Natural killer cell (primary cell): ENCODE measurements around the gene PPEF1. TPM values are rescaled to one million over a fixed set of nuclear protein-coding genes. Genes with fewer than 3 reads are reported as not detected.

Experiments used
- ATAC-seq, 3 donors: fragments of 150-1000 bp in 2 of 3; fragments of 200-7000 bp in 1 of 3; cut with Tn5 transposase; 1 replicate in 1 of 3; 2 replicates in 2 of 3; pipeline ENCODE4 v1.10.0; 2021; ENCODE audit warnings: mild to moderate bottlenecking in 2 of 3, moderate library complexity in 2 of 3
- DNase-seq, 2 donors: peaks; one replicate each; pipeline versions ENCODE4 v3.0.0 to v3.0.0-alpha.2; 2013 to 2021; ENCODE audit warnings: mixed read lengths in 1 of 2
- H3K27ac ChIP-seq: one replicate; pipeline ENCODE4 v1.5.1; 2013; ENCODE audit warnings: mild to moderate bottlenecking, low read length
- H3K27me3 ChIP-seq: one replicate; pipeline ENCODE4 v1.6.1; 2013; ENCODE audit warnings: low read length; ENCODE audit not compliant: control insufficient read depth, insufficient read depth
- H3K36me3 ChIP-seq: one replicate; pipeline ENCODE4 v1.6.1; 2013; ENCODE audit warnings: low read length; ENCODE audit not compliant: control insufficient read depth, insufficient read depth
- H3K4me1 ChIP-seq: one replicate; pipeline ENCODE4 v1.6.1; 2013; ENCODE audit warnings: low read length; ENCODE audit not compliant: control insufficient read depth, insufficient read depth
- H3K4me3 ChIP-seq: one replicate; pipeline ENCODE4 v1.5.1; 2013; ENCODE audit warnings: low read length
- H3K9me3 ChIP-seq: one replicate; pipeline ENCODE4 v1.6.1; 2013; ENCODE audit warnings: low read length; ENCODE audit not compliant: control insufficient read depth, insufficient read depth
- H3K27ac Mint-ChIP-seq, 2 donors: one replicate each; pipeline ENCODE4 v1.8.0; 2022; ENCODE audit warnings: mild to moderate bottlenecking in 2 of 2, mixed read lengths in 2 of 2, moderate library complexity in 1 of 2
- H3K27me3 Mint-ChIP-seq, 2 donors: one replicate each; pipeline ENCODE4 v1.8.0; 2022; ENCODE audit warnings: low read depth in 2 of 2, mixed read lengths in 2 of 2
- H3K36me3 Mint-ChIP-seq: one replicate; pipeline ENCODE4 v1.8.0; 2022; ENCODE audit warnings: mixed read lengths
- H3K4me1 Mint-ChIP-seq, 2 donors: one replicate each; pipeline ENCODE4 v1.8.0; 2022; ENCODE audit warnings: mixed read lengths in 2 of 2
- H3K4me3 Mint-ChIP-seq: one replicate; pipeline ENCODE4 v1.8.0; 2022; ENCODE audit warnings: mild to moderate bottlenecking, moderate library complexity, mixed read lengths
- H3K9me3 Mint-ChIP-seq, 2 donors: one replicate each; pipeline ENCODE4 v1.8.0; 2022; ENCODE audit warnings: mixed read lengths in 2 of 2
- WGBS: methylation state at CpG from one replicate; pipeline ENCODE4 v1.1.7; 2013; ENCODE audit warnings: missing lambda C conversion rate; ENCODE audit not compliant: insufficient coverage; 5-methylcytosine and 5-hydroxymethylcytosine counted together
- intact Hi-C: fragments of 100-400 bp; cut with micrococcal nuclease; formaldehyde crosslinking; loops from one replicate; pipeline ENCODE4 v1.14.2; 2022
- total RNA-seq, 4 donors: library from RNA; stranded (reverse); fragments of 120-200 nt in 1 of 4; gene quantifications; one replicate each; pipeline versions ENCODE4 v1.2.3 to v1.2.4, GENCODE V29; 2013 to 2022
- TF ChIP-seq, protein P1 (sequence below): fragments of 200-600 bp; IDR thresholded peaks from one replicate; pipeline ENCODE4 v1.8.0; 2022; ENCODE audit warnings: antibody characterized with exemption

PPEF1 gene
- total RNA-seq, 3 donors from 2014 or later (not counting 1 experiment from before 2014, with no cell fraction given) = 0.49 to 1.9 TPM; not detected in 1

DNA sequence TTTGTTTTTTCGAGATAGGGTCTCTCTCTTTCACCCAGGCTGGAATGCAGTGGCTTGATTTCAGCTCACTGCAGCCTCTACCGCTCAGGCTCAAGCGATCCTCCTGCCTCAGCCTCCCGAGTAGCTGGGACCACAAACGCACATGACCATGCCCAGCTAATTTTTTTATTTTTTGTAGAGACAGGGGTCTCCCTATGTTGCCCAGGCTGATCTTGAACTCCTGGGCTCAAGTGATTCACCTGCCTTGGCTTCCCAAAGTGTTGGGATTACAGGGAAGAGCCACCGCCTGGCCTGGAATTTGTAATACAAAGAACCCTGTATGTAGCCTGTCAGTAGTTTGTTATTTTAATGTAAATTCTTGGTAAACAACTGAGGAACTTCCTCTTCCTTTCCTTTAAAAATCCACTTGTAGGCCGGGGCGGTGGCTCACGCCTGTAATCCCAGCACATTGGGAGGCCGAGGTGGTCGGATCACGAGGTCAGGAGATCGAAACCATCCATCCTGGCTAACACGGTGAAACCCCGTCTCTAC, 157.0 kb downstream of the PPEF1 start:
- no peaks in the 10 kb centered on the region for H3K36me3 Mint-ChIP-seq
- H3K27me3 Mint-ChIP-seq = no peaks in the 10 kb centered on the region
- TF ChIP-seq, protein P1, sequence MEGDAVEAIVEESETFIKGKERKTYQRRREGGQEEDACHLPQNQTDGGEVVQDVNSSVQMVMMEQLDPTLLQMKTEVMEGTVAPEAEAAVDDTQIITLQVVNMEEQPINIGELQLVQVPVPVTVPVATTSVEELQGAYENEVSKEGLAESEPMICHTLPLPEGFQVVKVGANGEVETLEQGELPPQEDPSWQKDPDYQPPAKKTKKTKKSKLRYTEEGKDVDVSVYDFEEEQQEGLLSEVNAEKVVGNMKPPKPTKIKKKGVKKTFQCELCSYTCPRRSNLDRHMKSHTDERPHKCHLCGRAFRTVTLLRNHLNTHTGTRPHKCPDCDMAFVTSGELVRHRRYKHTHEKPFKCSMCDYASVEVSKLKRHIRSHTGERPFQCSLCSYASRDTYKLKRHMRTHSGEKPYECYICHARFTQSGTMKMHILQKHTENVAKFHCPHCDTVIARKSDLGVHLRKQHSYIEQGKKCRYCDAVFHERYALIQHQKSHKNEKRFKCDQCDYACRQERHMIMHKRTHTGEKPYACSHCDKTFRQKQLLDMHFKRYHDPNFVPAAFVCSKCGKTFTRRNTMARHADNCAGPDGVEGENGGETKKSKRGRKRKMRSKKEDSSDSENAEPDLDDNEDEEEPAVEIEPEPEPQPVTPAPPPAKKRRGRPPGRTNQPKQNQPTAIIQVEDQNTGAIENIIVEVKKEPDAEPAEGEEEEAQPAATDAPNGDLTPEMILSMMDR = no peak
- H3K9me3 Mint-ChIP-seq = no peaks in the 10 kb centered on the region
- H3K27me3 ChIP-seq = no peaks in the 10 kb centered on the region
- 98% methylated on average over 8 of the region's 15 CpGs for WGBS
- no peak for ATAC-seq
- H3K27ac ChIP-seq = no peak overlapping the region
- H3K4me1 ChIP-seq = no peaks in the 10 kb centered on the region
- H3K4me3 Mint-ChIP-seq = no peak overlapping the region
- no peaks in the 10 kb centered on the region for H3K4me1 Mint-ChIP-seq
- no peak overlapping the region for H3K4me3 ChIP-seq
- no peaks in the 10 kb centered on the region for H3K36me3 ChIP-seq
- intact Hi-C loops = no loop called here
- H3K9me3 ChIP-seq = no peaks in the 10 kb centered on the region
- no peak overlapping the region for H3K27ac Mint-ChIP-seq
- DNase-seq = no peak

DNA sequence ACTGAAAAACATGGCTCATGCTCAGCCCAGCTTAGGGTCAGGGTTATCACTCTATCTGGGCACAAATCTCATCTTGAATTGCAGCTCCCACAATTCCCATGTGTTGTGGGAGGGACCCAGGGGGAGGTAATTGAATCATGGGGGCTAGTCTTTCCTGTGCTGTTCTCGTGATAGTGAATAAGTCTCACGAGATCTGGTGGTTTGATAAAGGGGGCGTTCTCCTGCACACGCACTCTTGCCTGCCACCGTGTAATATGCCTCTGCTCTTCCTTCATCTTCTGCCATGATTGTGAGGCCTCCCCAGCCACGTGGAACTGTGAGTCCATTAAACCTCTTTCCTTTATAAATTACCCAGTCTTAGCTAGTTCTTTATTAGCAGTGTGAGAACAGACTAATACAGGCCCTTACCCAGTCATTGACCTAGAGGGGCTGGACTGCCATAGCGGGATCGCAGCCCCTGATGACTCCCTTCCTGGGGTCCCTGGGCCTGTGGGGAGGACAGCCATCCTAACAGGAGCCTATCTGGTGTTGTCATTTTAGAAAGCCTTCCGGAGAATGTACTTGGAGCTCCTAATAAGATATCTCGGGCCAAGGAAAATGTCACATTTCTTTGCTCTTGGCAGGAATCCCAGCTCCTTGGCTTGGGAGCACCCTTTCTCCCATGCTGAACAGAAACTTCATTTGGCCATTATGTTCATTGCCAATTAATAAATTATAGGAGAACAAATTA, 163.9 kb downstream of the PPEF1 start:
- H3K4me3 Mint-ChIP-seq = no peak overlapping the region
- DNase-seq (no peak), ATAC-seq (no peak)
- intact Hi-C loops = no loop called here
- H3K27ac ChIP-seq = no peak overlapping the region
- H3K27me3 Mint-ChIP-seq = peaks cover 0 to 3% of the 10 kb centered on the region in 2 donors
- no peaks in the 10 kb centered on the region for H3K36me3 Mint-ChIP-seq
- no peaks in the 10 kb centered on the region for H3K9me3 Mint-ChIP-seq
- H3K36me3 ChIP-seq = no peaks in the 10 kb centered on the region
- H3K9me3 ChIP-seq = no peaks in the 10 kb centered on the region
- H3K27me3 ChIP-seq = no peaks in the 10 kb centered on the region
- H3K4me1 Mint-ChIP-seq = no peaks in the 10 kb centered on the region
- no peaks in the 10 kb centered on the region for H3K4me1 ChIP-seq
- no peak overlapping the region for H3K4me3 ChIP-seq
- WGBS = 83% methylated on average over 10 of the region's 10 CpGs
- no peak overlapping the region for H3K27ac Mint-ChIP-seq
- TF ChIP-seq, protein P1 = no peak

- ATAC-seq (no peak), DNase-seq (no peak)
- Mint-ChIP-seq H3K9me3 (no peaks in the 10 kb centered on the region), H3K36me3 (no peaks in the 10 kb centered on the region), H3K27ac (no peak overlapping the region), H3K27me3 (peaks cover 0 to 3% of the 10 kb centered on the region in 2 donors), H3K4me3 (no peak overlapping the region), H3K4me1 (no peaks in the 10 kb centered on the region)
- no peaks in the 10 kb centered on the region for H3K9me3 ChIP-seq
- no peaks in the 10 kb centered on the region for H3K27me3 ChIP-seq
- H3K4me1 ChIP-seq = no peaks in the 10 kb centered on the region
- H3K36me3 ChIP-seq = no peaks in the 10 kb centered on the region
- no peak overlapping the region for H3K4me3 ChIP-seq
- intact Hi-C loops = no loop called here
- 87% methylated on average over 6 of the region's 12 CpGs for WGBS
- TF ChIP-seq, protein P1 = no peak
- H3K27ac ChIP-seq = no peak overlapping the region
Observed at GRCh38 chrX:18871970-18872369, 164.5 kb downstream of the PPEF1 start.

DNA sequence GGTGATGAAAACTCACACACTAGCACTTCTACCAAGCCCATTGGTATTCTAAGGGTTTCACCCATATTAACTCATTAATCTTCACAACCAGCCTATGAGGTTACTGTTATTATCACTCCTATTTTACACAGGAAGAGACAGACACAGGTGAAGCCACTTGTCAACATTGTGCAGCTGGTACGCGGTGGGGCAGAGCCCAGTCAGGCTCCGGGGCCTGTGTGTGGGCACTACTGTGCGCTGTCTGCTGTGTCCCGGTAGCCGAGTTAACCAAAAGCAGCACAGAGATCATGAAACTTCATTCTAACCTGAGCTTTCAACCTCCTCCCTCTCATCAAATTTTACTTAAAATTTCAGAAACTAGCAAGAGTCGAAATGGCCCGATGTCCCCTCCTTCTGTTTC, 165.2 kb downstream of the PPEF1 start:
- H3K4me3 Mint-ChIP-seq = no peak overlapping the region
- 96% methylated on average over 6 of the region's 8 CpGs for WGBS
- Histone ChIP-seq H3K4me3 (no peak overlapping the region), H3K9me3 (no peaks in the 10 kb centered on the region), H3K27ac (no peak overlapping the region), H3K36me3 (no peaks in the 10 kb centered on the region), H3K27me3 (no peaks in the 10 kb centered on the region), H3K4me1 (no peaks in the 10 kb centered on the region)
- DNase-seq (no peak), ATAC-seq (no peak)
- H3K36me3 Mint-ChIP-seq = no peaks in the 10 kb centered on the region
- peaks cover 0 to 3% of the 10 kb centered on the region in 2 donors for H3K27me3 Mint-ChIP-seq
- intact Hi-C loops = no loop called here
- no peaks in the 10 kb centered on the region for H3K4me1 Mint-ChIP-seq
- no peaks in the 10 kb centered on the region for H3K9me3 Mint-ChIP-seq
- H3K27ac Mint-ChIP-seq = no peak overlapping the region
- TF ChIP-seq, protein P1 = no peak
